Fibroblast of mammary gland (primary cell): ENCODE results near the gene SYP.

ENCODE experiments used
- DNase-seq: peaks from one replicate; pipeline ENCODE4 v3.0.0-alpha.2; 2010; ENCODE audit warnings: low read depth
- H3K4me3 ChIP-seq: 2 replicates; pipeline ENCODE4 v1.5.1; 2011; ENCODE audit warnings: low read depth, mild to moderate bottlenecking, low read length, moderate library complexity; ENCODE audit not compliant: control insufficient read depth
- TF ChIP-seq, protein P1 (sequence below): conservative IDR thresholded peaks from 2 replicates; pipeline ENCODE4 v1.5.1; 2011; ENCODE audit warnings: low read depth, low read length, inconsistent platforms; ENCODE audit not compliant: control insufficient read depth, insufficient read depth

The SYP gene

DNA sequence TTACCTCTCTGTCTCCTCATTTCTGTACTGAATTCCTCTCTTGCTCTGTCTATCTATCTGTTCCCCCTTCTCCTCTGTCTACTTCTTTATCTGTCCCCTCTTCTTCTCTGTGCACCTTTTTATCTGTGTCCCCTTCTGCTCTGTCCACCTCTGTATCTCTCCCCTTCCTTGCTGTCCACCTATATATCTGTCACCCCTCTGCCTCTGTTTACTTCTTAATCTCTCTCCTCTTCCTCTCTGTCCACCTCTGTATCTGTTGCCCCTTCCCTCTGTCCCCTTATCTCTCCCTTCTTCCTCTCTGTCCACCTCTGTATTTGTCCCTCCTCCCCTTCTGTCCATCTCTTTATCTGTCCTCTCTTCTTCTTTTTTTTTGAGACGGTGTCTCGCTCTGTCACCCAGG is 44.2 kb upstream of the SYP start:
- TF ChIP-seq, protein P1, sequence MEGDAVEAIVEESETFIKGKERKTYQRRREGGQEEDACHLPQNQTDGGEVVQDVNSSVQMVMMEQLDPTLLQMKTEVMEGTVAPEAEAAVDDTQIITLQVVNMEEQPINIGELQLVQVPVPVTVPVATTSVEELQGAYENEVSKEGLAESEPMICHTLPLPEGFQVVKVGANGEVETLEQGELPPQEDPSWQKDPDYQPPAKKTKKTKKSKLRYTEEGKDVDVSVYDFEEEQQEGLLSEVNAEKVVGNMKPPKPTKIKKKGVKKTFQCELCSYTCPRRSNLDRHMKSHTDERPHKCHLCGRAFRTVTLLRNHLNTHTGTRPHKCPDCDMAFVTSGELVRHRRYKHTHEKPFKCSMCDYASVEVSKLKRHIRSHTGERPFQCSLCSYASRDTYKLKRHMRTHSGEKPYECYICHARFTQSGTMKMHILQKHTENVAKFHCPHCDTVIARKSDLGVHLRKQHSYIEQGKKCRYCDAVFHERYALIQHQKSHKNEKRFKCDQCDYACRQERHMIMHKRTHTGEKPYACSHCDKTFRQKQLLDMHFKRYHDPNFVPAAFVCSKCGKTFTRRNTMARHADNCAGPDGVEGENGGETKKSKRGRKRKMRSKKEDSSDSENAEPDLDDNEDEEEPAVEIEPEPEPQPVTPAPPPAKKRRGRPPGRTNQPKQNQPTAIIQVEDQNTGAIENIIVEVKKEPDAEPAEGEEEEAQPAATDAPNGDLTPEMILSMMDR: no peak

DNA sequence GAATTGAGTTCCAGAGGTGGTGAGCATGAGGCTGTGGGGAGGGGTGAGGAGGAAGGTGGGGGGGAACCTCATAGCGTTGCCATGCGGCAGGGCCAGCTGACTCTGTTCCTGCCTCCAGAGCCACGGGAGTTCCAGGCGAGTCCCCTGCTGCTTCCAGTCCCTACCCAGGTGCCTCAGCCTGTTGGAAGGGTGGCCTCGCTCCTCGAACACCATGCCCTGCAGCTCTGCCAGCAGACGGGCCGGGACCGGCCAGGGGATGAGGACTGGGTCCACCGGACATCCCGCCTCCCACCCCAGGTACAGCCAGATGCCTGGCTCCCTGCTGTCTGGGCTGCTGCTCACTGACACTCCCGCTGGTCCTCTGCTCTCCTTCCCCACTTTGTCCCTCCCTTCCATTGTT is 43.2 kb upstream of the SYP start:
- no peak overlapping the region for H3K4me3 ChIP-seq
- TF ChIP-seq, protein P1: no peak
- no peak for DNase-seq

More for the DNA sequence above, 44.2 kb upstream of the SYP start:
- DNase-seq: no peak
- H3K4me3 ChIP-seq: no peak overlapping the region

DNA sequence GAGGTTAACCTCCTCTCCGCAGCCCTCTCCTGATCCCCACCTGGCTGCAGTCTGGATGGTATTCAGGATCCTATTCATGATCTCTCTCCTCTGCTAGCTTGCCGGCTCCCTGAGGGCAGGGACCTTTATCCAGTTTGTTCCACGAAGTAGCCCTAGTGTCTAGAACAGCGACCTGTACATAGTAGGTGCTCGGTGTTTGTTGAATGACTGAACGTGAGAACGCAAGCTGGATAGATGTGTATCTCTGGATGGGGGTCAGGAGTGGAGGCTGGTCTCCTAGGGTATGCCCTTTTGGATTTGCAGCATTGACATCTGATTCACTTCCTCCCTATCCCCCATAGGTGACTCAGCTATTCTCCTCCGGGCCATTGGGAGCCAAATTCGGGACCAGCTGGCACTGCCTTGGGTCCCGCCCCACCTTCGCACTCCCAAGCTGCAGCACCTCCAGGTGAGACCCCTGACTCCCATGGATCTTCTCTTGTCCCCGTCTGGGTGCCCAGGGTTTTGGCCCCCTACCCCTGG is 42.6 kb upstream of the SYP start:
- TF ChIP-seq, protein P1: no peak

DNA sequence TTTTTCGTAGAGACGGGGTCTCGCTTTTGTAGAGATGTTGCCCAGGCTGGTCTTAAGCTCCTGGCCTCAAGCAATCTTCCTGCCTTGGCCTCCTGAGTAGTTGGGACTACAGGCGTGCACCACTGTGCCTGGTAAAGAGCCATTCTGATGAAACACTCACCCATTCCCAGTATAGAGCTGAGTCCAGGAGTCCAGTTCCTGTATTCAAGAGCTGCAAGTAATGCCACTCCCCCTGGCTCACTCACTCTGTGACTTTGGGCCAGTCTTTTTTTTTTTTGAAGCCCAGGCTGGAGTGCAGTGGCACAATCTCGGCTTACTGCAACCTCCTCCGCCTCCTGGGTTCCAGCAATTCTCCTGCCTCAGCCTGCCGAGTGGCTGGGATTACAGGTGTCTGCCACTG is 38.7 kb upstream of the SYP start:
- no peak overlapping the region for H3K4me3 ChIP-seq
- TF ChIP-seq, protein P1: no peak
- DNase-seq: no peak

More for the DNA sequence above, 42.6 kb upstream of the SYP start:
- H3K4me3 ChIP-seq: no peak overlapping the region
- DNase-seq: peak; percentile 11

DNA sequence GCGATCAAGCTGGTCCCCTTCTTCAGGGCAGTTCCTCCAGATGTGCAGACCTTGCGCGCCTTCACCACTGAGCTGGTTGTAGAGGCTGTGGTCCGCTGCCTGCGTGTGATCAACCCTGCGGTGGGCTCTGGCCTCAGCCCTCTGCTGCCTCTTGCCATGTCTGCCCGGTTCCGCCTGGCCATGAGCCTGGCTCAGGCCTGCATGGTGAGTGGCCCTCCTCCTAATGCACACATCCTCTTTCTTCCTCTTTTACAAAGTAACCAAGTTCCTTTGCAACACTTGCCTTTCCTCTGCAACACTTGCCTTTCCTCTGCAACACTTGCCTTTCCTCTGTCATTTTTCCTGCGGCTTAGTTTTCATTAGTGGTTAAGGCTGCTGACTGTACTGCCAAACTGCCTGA is 37.1 kb upstream of the SYP start:
- H3K4me3 ChIP-seq: no peak overlapping the region
- no peak for DNase-seq
- TF ChIP-seq, protein P1: no peak

DNA sequence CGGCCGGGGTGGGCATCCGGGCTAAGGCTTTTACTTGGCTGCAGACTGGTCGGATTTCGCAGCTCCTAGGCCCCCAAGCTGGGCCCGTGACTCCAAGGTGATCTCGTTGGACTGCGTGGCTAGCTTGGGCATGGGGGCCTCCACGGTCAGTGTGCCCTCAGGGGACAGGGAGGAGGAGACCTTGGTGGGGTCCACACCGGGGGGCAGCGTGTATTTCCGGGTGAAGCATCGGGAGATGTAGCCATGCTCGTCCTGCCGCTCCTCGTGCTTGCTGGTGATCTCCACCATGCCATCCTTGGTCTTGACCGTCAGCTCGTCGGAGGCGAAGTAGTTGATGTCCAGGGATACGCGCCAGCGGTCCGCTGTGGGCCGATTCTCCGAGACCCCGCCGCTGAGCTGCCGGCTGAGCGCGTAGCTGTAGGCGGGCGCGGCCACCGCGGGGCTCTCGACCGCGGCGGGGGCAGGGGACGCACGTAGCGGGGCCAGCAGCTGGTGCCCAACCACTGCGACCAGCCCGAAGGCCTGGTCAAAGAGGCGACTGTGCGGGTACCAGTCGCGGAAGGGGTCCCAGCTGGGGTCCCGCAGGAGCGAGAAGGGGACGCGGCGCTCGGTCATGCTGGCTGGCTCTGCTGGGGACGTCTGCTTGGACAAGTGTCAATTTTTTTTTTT is 34.0 kb upstream of the SYP start:
- H3K4me3 ChIP-seq: no peak overlapping the region
- no peak for DNase-seq

More for the DNA sequence above, 34.0 kb upstream of the SYP start:
- TF ChIP-seq, protein P1: no peak
